GM12878 (cell line): ENCODE data around the gene DCX.

Experiments
- BCL3 ChIP-seq: IDR thresholded peaks from 2 replicates; pipeline ENCODE4 v1.6.1; 2011; ENCODE audit warnings: borderline replicate concordance, low read depth, mild to moderate bottlenecking, moderate library complexity, low read length; ENCODE audit not compliant: insufficient read depth, poor library complexity, severe bottlenecking
- CBFB ChIP-seq: IDR thresholded peaks from 2 replicates; pipeline ENCODE4 v1.6.1; 2016; ENCODE audit warnings: antibody characterized with exemption, low read depth
- CTCF ChIP-seq, 3 experiments: IDR thresholded peaks in 2 of 3; conservative IDR thresholded peaks in 1 of 3; 2 replicates each; pipeline ENCODE4 v1.5.1; 2011; ENCODE audit warnings: low read depth in 3 of 3, low read length in 3 of 3, mild to moderate bottlenecking in 3 of 3, control low read depth in 2 of 3, moderate library complexity in 2 of 3, inconsistent platforms in 1 of 3, mixed read lengths in 1 of 3; ENCODE audit not compliant: control insufficient read depth in 2 of 3, insufficient read depth in 1 of 3; ENCODE audit errors: extremely low read depth in 1 of 3
- ELK1 ChIP-seq: IDR thresholded peaks from 2 replicates; pipeline ENCODE4 v1.6.1; 2012; ENCODE audit warnings: low read depth, low read length, improper control_type of control experiment
- FOXK2 ChIP-seq: fragments of 450-650 bp; IDR thresholded peaks from 2 replicates; pipeline ENCODE4 v1.6.1; 2017; ENCODE audit warnings: mild to moderate bottlenecking, moderate library complexity
- HCFC1 ChIP-seq: fragments of 150-350 bp; IDR thresholded peaks from 2 replicates; pipeline ENCODE4 v1.6.1; 2014; ENCODE audit warnings: low read length
- IRF3 ChIP-seq: fragments of 450-650 bp; IDR thresholded peaks from 2 replicates; pipeline ENCODE4 v1.6.1; 2014; ENCODE audit warnings: mild to moderate bottlenecking
- NR2C2 ChIP-seq: IDR thresholded peaks from 2 replicates; pipeline ENCODE4 v1.6.1; 2011; ENCODE audit warnings: borderline replicate concordance, low read depth; ENCODE audit not compliant: control insufficient read depth, insufficient read length
- POLR2A ChIP-seq: IDR thresholded peaks from 2 replicates; pipeline ENCODE4 v1.6.1; 2011; ENCODE audit warnings: low read depth, mild to moderate bottlenecking, low read length
- POLR2AphosphoS2 ChIP-seq: IDR thresholded peaks from 2 replicates; pipeline ENCODE4 v1.6.1; 2011; ENCODE audit warnings: low read depth, mild to moderate bottlenecking, low read length, improper control_type of control experiment, moderate library complexity
- SIN3A ChIP-seq: IDR thresholded peaks from 2 replicates; pipeline ENCODE4 v1.6.1; 2012; ENCODE audit warnings: low read depth, low read length, improper control_type of control experiment
- SMC3 ChIP-seq: IDR thresholded peaks from 2 replicates; pipeline ENCODE4 v1.6.1; 2011; ENCODE audit warnings: low read length, improper control_type of control experiment, borderline replicate concordance
- SREBF2 ChIP-seq: IDR thresholded peaks from 2 replicates; pipeline ENCODE4 v1.6.1; 2012; ENCODE audit warnings: mild to moderate bottlenecking, low read length
- TCF7 ChIP-seq: IDR thresholded peaks from 2 replicates; pipeline ENCODE4 v1.6.1; 2014; ENCODE audit warnings: antibody characterized with exemption, borderline replicate concordance

GRCh38 chrX:111337067-111337637 is 74.8 kb downstream of the DCX start:
- TF ChIP-seq NR2C2 (no peak), SMC3 (no peak), POLR2AphosphoS2 (no peak), CTCF (IDR thresholded peaks at IDR 0.05 in 2 of 3, conservative IDR thresholded peaks at IDR 0.05 in 1 of 3; ENCODE audit: control insufficient read depth in 2 of 3, extremely low read depth in 1 of 3, insufficient read depth in 1 of 3, low read depth in 3 of 3, low read length in 3 of 3) (no peak), POLR2A (no peak), HCFC1 (no peak), CBFB (no peak), SIN3A (no peak), SREBF2 (no peak), ELK1 (no peak), IRF3 (no peak), FOXK2 (no peak), TCF7 (no peak), BCL3 (no peak)
